ENCODE measurements around the gene CLEC1B. TPM values are rescaled to one million over a fixed set of nuclear protein-coding genes. Genes with fewer than 3 reads are reported as not detected.

CLEC1B gene
- total RNA-seq, 2 donors from 2014 or later: not detected

DNA sequence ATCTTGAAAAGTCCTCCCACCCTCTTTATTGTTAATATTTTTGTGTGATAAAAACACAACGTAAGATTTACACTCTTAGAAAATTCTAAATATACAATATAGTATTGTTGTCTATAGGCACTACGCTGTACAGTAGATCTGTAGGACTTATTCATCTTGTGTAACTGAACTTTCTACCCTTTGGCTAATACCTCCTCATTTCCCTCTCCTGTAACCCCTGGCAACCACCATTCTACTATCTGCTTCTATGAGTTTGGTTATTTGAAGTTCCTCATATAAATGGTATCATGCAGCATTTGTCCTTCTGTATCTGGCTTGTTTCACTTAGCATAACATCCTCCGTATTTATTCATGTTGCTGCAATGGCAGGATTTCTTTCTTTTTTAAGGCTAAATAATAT lies 26.3 kb upstream of the CLEC1B start:
- Mint-ChIP-seq H3K27me3 (ENCODE audit: insufficient read depth) (no peaks in the 10 kb centered on the region), H3K4me3 (no peak overlapping the region), H3K36me3 (ENCODE audit: low read depth) (no peaks in the 10 kb centered on the region), H3K4me1 (no peaks in the 10 kb centered on the region), H3K9me3 (peaks cover 6% of the 10 kb centered on the region), H3K27ac (no peak overlapping the region)
- Histone ChIP-seq H3K9ac (ENCODE audit: extremely low read depth, low read length, poor library complexity, severe bottlenecking) (no peak overlapping the region), H3K27ac (ENCODE audit: low read depth, low read length) (no peak overlapping the region), H3K27me3 (ENCODE audit: control insufficient read depth, insufficient read depth, low read length, poor library complexity, severe bottlenecking) (no peaks in the 10 kb centered on the region), H3K36me3 (ENCODE audit: control insufficient read depth, insufficient read depth, low read length) (no peaks in the 10 kb centered on the region), H3K4me3 (ENCODE audit: low read length) (no peak overlapping the region), H3K4me1 (ENCODE audit: control insufficient read depth, insufficient read depth, low read length) (no peaks in the 10 kb centered on the region), H3K9me3 (ENCODE audit: control insufficient read depth, low read length) (peaks cover 6% of the 10 kb centered on the region)
- 95% methylated on average over 2 of the region's 3 CpGs; no CpG with 5 or more reads in 1 of the 2 experiments for WGBS, 2 experiments (ENCODE audit: insufficient coverage in 1 of 2, insufficient read length in 1 of 2)
- no peak for DNase-seq
- TF ChIP-seq, protein P1, sequence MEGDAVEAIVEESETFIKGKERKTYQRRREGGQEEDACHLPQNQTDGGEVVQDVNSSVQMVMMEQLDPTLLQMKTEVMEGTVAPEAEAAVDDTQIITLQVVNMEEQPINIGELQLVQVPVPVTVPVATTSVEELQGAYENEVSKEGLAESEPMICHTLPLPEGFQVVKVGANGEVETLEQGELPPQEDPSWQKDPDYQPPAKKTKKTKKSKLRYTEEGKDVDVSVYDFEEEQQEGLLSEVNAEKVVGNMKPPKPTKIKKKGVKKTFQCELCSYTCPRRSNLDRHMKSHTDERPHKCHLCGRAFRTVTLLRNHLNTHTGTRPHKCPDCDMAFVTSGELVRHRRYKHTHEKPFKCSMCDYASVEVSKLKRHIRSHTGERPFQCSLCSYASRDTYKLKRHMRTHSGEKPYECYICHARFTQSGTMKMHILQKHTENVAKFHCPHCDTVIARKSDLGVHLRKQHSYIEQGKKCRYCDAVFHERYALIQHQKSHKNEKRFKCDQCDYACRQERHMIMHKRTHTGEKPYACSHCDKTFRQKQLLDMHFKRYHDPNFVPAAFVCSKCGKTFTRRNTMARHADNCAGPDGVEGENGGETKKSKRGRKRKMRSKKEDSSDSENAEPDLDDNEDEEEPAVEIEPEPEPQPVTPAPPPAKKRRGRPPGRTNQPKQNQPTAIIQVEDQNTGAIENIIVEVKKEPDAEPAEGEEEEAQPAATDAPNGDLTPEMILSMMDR (conservative IDR thresholded peaks at IDR 0.05): no peak

DNA sequence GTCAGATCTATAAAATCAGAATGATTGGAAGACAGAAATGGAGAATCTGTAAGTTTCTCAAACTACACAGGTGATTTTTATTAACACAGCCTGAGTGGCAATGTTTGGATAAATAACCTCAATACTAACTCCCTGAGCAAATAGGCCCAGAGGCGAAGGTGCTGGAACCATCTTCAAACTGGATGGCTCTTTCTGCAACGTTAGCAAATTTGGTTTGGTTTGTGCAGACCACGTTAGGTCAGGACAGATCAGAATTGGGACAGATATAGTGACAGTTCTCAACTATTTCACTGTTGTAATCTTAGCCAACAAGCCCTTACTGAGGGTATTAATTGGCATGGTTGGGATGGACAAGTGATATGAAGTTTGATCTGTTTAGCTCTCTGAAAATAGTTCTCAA lies 22.4 kb upstream of the CLEC1B start:
- H3K27me3 Mint-ChIP-seq (ENCODE audit: insufficient read depth): no peaks in the 10 kb centered on the region
- Histone ChIP-seq H3K4me3 (ENCODE audit: low read length) (no peak overlapping the region), H3K9me3 (ENCODE audit: control insufficient read depth, low read length) (no peaks in the 10 kb centered on the region), H3K9ac (ENCODE audit: extremely low read depth, low read length, poor library complexity, severe bottlenecking) (no peak overlapping the region), H3K36me3 (ENCODE audit: control insufficient read depth, insufficient read depth, low read length) (no peaks in the 10 kb centered on the region), H3K27ac (ENCODE audit: low read depth, low read length) (no peak overlapping the region), H3K4me1 (ENCODE audit: control insufficient read depth, insufficient read depth, low read length) (no peaks in the 10 kb centered on the region), H3K27me3 (ENCODE audit: control insufficient read depth, insufficient read depth, low read length, poor library complexity, severe bottlenecking) (no peaks in the 10 kb centered on the region)
- TF ChIP-seq, protein P1 (conservative IDR thresholded peaks at IDR 0.05): no peak
- H3K4me1 Mint-ChIP-seq: peaks cover 9% of the 10 kb centered on the region
- H3K9me3 Mint-ChIP-seq: peaks cover under 1% of the 10 kb centered on the region
- no peak for DNase-seq
- H3K27ac Mint-ChIP-seq: no peak overlapping the region
- WGBS, 2 experiments (ENCODE audit: insufficient coverage in 1 of 2, insufficient read length in 1 of 2): 69 to 79% methylated on average over 3 of the region's 3 CpGs
- H3K36me3 Mint-ChIP-seq (ENCODE audit: low read depth): no peaks in the 10 kb centered on the region
- no peak overlapping the region for H3K4me3 Mint-ChIP-seq

DNA sequence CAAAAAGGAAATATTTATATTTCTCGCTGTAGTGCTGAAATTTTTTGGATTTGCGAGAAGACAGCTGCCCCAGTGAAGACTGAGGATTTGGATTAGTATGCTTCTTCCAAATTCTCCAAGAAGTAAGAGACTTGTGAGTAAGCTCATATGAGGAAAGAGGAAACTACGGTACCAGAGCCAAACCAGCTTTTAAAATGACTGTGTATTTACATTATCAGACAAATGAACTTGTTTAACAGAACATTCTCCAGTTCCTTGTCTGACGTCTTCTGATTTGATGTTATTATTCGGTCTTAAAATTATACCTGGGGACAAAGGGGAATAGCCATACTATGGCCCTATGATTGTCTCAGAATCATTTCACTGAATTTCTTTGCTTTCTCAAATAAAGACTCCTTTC lies 19.5 kb upstream of the CLEC1B start:
- no peaks in the 10 kb centered on the region for H3K27me3 ChIP-seq (ENCODE audit: control insufficient read depth, insufficient read depth, low read length, poor library complexity, severe bottlenecking)
- no peak overlapping the region for H3K4me3 ChIP-seq (ENCODE audit: low read length)
- no peaks in the 10 kb centered on the region for H3K36me3 ChIP-seq (ENCODE audit: control insufficient read depth, insufficient read depth, low read length)
- no peak for DNase-seq
- no peak overlapping the region for H3K9ac ChIP-seq (ENCODE audit: extremely low read depth, low read length, poor library complexity, severe bottlenecking)
- TF ChIP-seq, protein P1 (conservative IDR thresholded peaks at IDR 0.05): no peak
- no peaks in the 10 kb centered on the region for H3K9me3 ChIP-seq (ENCODE audit: control insufficient read depth, low read length)
- no peaks in the 10 kb centered on the region for H3K27me3 Mint-ChIP-seq (ENCODE audit: insufficient read depth)
- no peaks in the 10 kb centered on the region for H3K36me3 Mint-ChIP-seq (ENCODE audit: low read depth)
- no peaks in the 10 kb centered on the region for H3K9me3 Mint-ChIP-seq
- H3K4me1 ChIP-seq (ENCODE audit: control insufficient read depth, insufficient read depth, low read length): no peaks in the 10 kb centered on the region
- no peak overlapping the region for H3K27ac Mint-ChIP-seq
- no peak overlapping the region for H3K27ac ChIP-seq (ENCODE audit: low read depth, low read length)
- no peak overlapping the region for H3K4me3 Mint-ChIP-seq
- WGBS, 2 experiments (ENCODE audit: insufficient coverage in 1 of 2, insufficient read length in 1 of 2): 91 to 100% methylated on average over 4 to 5 of the region's 5 CpGs
- H3K4me1 Mint-ChIP-seq: peaks cover 9% of the 10 kb centered on the region
